ENCODE results near the gene EFNA3. TPM values are rescaled to one million over a fixed set of nuclear protein-coding genes. Genes with fewer than 3 reads are reported as not detected.
A peak's percentile ranks its signal among the peaks of the same experiment; 100 is the strongest.

EFNA3 gene
- total RNA-seq, 1 experiment from 2014 or later: 12.5 TPM

GRCh38 chr1:155060736-155061135 lies 17.9 kb upstream of the EFNA3 start (continued):
- no peak for TF ChIP-seq PREB (CRISPR knock-in tag; IDR thresholded peaks at IDR 0.05; ENCODE audit: borderline replicate concordance)
- TF ChIP-seq ZNF219 (CRISPR knock-in tag; IDR thresholded peaks at IDR 0.05; ENCODE audit: borderline replicate concordance): no peak
- no peak for TF ChIP-seq TP53 (CRISPR knock-in tag; IDR thresholded peaks at IDR 0.05)
- no peak for TF ChIP-seq PRRX2 (CRISPR knock-in tag; IDR thresholded peaks at IDR 0.05)
- TF ChIP-seq OVOL2 (CRISPR knock-in tag; IDR thresholded peaks at IDR 0.05; ENCODE audit: borderline replicate concordance): no peak

GRCh38 chr1:155061381-155062150 lies 17.1 kb upstream of the EFNA3 start:
- POLR2A ChIA-PET: interaction anchor here (0.5 to 3.5 kb wide), 7 partner anchors 17 to 125 kb away, joined by 3 to 10 read pairs (median 6); partner anchors contain the start of genes EFNA3 and PMVK
- peak overlapping the region; percentile 91 for H3K4me3 Mint-ChIP-seq
- no peaks in the 10 kb centered on the region for H3K9me3 Mint-ChIP-seq
- peak; percentile 54 for ATAC-seq
- H3K36me3 Mint-ChIP-seq: peaks cover 6% of the 10 kb centered on the region
- H3K27me3 Mint-ChIP-seq (ENCODE audit: low read depth): no peaks in the 10 kb centered on the region
- CTCF ChIA-PET: interaction anchor here (0.6 to 8.3 kb wide), 57 partner anchors 10 to 515 kb away, joined by 3 to 176 read pairs (median 7); partner anchors contain the start of genes ADAM15, CHRNB2, CKS1B and DCST1
- DNase-seq (ENCODE audit: low spot score): peak; percentile 99
- peaks cover 17% of the 10 kb centered on the region for H3K4me1 Mint-ChIP-seq
- H3K27ac Mint-ChIP-seq: no peak overlapping the region
- TF ChIP-seq TEAD1 (CRISPR knock-in tag; IDR thresholded peaks at IDR 0.05) (no peak), PREB (CRISPR knock-in tag; IDR thresholded peaks at IDR 0.05; ENCODE audit: borderline replicate concordance) (no peak), GTF2I (CRISPR knock-in tag; conservative IDR thresholded peaks at IDR 0.05) (no peak), GABPB1 (CRISPR knock-in tag; IDR thresholded peaks at IDR 0.05) (no peak; the same call in 1 of the 2 replicates), CTCF (IDR thresholded peaks at IDR 0.05) (peak; percentile 97), ZNF263 (CRISPR knock-in tag; IDR thresholded peaks at IDR 0.05; ENCODE audit: low read depth) (no peak)

- peak; percentile 85 for DNase-seq (ENCODE audit: low spot score)
- CTCF ChIA-PET: interaction anchor here (0.6 to 8.3 kb wide), 55 partner anchors 9 to 516 kb away, joined by 3 to 176 read pairs (median 8); partner anchors contain the start of genes ADAM15, CHRNB2, CKS1B and DCST1
- no peak for TF ChIP-seq ESRRA (CRISPR knock-in tag; IDR thresholded peaks at IDR 0.05; ENCODE audit: borderline replicate concordance)
- no peak for TF ChIP-seq ETV6 (CRISPR knock-in tag; IDR thresholded peaks at IDR 0.05)
- TF ChIP-seq HMGXB4 (CRISPR knock-in tag; IDR thresholded peaks at IDR 0.05): no peak
- no peak for TF ChIP-seq ZNF396 (CRISPR knock-in tag; IDR thresholded peaks at IDR 0.05; ENCODE audit: borderline replicate concordance)
- no peak for TF ChIP-seq FOXJ3 (CRISPR knock-in tag; IDR thresholded peaks at IDR 0.05; ENCODE audit: borderline replicate concordance)
- no peak for TF ChIP-seq MXD4 (CRISPR knock-in tag; IDR thresholded peaks at IDR 0.05; ENCODE audit: borderline replicate concordance)
- no peak for TF ChIP-seq MAX (CRISPR knock-in tag; IDR thresholded peaks at IDR 0.05)
- no peak for TF ChIP-seq SMAD4 (CRISPR knock-in tag; IDR thresholded peaks at IDR 0.05)
- POLR2A ChIA-PET: interaction anchor here (1.0 to 3.5 kb wide), 6 partner anchors 16 to 90 kb away, joined by 3 to 10 read pairs (median 6); partner anchors contain the start of gene EFNA3
- peak; percentile 53 for ATAC-seq
- H3K27ac Mint-ChIP-seq: no peak overlapping the region
- H3K27me3 Mint-ChIP-seq (ENCODE audit: low read depth): no peaks in the 10 kb centered on the region
- H3K4me3 Mint-ChIP-seq: peak overlapping the region; percentile 91
- H3K36me3 Mint-ChIP-seq: peaks cover 13% of the 10 kb centered on the region
- H3K9me3 Mint-ChIP-seq: no peaks in the 10 kb centered on the region
- H3K4me1 Mint-ChIP-seq: peaks cover 17% of the 10 kb centered on the region
Observed at GRCh38 chr1:155062151-155062686, 16.4 kb upstream of the EFNA3 start.
